ENCODE data around the gene CBL. TPM values are rescaled to one million over a fixed set of nuclear protein-coding genes. Genes with fewer than 3 reads are reported as not detected.
"Not testable (repeated sequence)": the region's sequence is repeated elsewhere in the genome, so short reads cannot be mapped to it uniquely, and the experiment has no call there.

CBL gene
- total and polyA plus RNA-seq, 3 donors from 2014 or later: 58.5 to 65.7 (median 59.3) TPM

- no peaks in the 10 kb centered on the region for H3K4me1 ChIP-seq
- WGBS, 2 donors: 83 to 86% methylated on average over 1 to 8 of the region's 8 CpGs
- no peaks in the 10 kb centered on the region for H3K27me3 ChIP-seq
- no peak overlapping the region for H3K4me3 ChIP-seq
- no peaks in the 10 kb centered on the region for H3K9me3 ChIP-seq
- intact Hi-C loops (cut with DNase I; ENCODE audit: low total_unique reads): no loop called here
- H3K27ac ChIP-seq: no peak overlapping the region
- TF ChIP-seq CTCF (IDR thresholded peaks at IDR 0.05): no peak
- TF ChIP-seq POLR2A (IDR thresholded peaks at IDR 0.05): no peak
- no peaks in the 10 kb centered on the region for H3K36me3 ChIP-seq (ENCODE audit: low read depth, missing control alignments)
- no peak for DNase-seq
Observed at GRCh38 chr11:119161871-119162270, 44.3 kb upstream of the CBL start.

- peaks cover 6% of the 10 kb centered on the region for H3K4me1 ChIP-seq
- no peak overlapping the region for H3K27ac ChIP-seq
- no peak for TF ChIP-seq POLR2A (IDR thresholded peaks at IDR 0.05)
- no peak for TF ChIP-seq CTCF (IDR thresholded peaks at IDR 0.05)
- intact Hi-C loops (cut with DNase I; ENCODE audit: low total_unique reads): no loop called here
- H3K27me3 ChIP-seq: no peaks in the 10 kb centered on the region
- 83 to 85% methylated on average over 8 of the region's 8 CpGs for WGBS, 2 donors
- no peaks in the 10 kb centered on the region for H3K9me3 ChIP-seq
- no peak overlapping the region for H3K4me3 ChIP-seq
- no peaks in the 10 kb centered on the region for H3K36me3 ChIP-seq (ENCODE audit: low read depth, missing control alignments)
- DNase-seq: no peak
Observed at GRCh38 chr11:119166368-119167076, 39.6 kb upstream of the CBL start.

GRCh38 chr11:119167077-119167458 lies 39.1 kb upstream of the CBL start:
- H3K4me3 ChIP-seq; H3K36me3 ChIP-seq (ENCODE audit: low read depth, missing control alignments); DNase-seq; H3K27ac ChIP-seq; H3K4me1 ChIP-seq; intact Hi-C loops (cut with DNase I; ENCODE audit: low total_unique reads); H3K27me3 ChIP-seq; H3K9me3 ChIP-seq: not testable (repeated sequence)
- 91 to 94% methylated on average over 10 of the region's 10 CpGs for WGBS, 2 donors

DNA sequence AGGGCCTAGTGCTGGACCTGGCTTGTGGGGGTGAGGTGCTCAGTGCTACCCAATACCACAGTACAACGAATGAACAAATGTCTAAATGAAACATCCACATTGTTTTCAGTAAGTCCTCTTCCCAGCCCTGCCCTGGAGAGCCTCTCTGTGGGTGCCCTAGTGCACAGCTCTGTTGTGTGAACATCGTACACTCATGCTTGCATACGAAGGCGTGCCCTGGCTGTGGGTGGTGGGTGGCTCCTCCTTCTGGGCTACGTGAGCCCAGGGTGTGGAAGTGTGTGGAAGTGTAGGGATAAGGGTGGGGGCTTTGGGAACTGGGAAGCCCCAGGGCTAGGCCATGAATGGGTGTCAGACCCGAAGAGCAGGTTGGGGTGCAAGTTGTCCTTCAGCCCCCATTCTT lies 38.2 kb upstream of the CBL start:
- peaks cover 6% of the 10 kb centered on the region for H3K4me1 ChIP-seq
- no peaks in the 10 kb centered on the region for H3K27me3 ChIP-seq
- no peak overlapping the region for H3K27ac ChIP-seq
- no peak overlapping the region for H3K4me3 ChIP-seq
- intact Hi-C loops (cut with DNase I; ENCODE audit: low total_unique reads): no loop called here
- 60 to 71% methylated on average over 6 of the region's 6 CpGs for whole genome bisulfite sequencing, 2 donors
- no peak for DNase-seq
- no peaks in the 10 kb centered on the region for H3K36me3 ChIP-seq (ENCODE audit: low read depth, missing control alignments)
- no peaks in the 10 kb centered on the region for H3K9me3 ChIP-seq
- TF ChIP-seq POLR2A (IDR thresholded peaks at IDR 0.05): no peak
- no peak for TF ChIP-seq CTCF (IDR thresholded peaks at IDR 0.05)

GRCh38 chr11:119168471-119169281 lies 37.5 kb upstream of the CBL start, which contains the start of gene NLRX1:
NLRX1 (plus strand) TSS chr11:119168725; CDS start chr11:119171404, 2,679 bp downstream.
- Histone ChIP-seq H3K4me1 (peaks cover 6% of the 10 kb centered on the region), H3K27ac (peak within 1 kb of the TSS; percentile 61 to 81), H3K9me3 (no peaks in the 10 kb centered on the region), H3K4me3 (peak within 1 kb of the TSS; percentile 76 to 80), H3K27me3 (no peaks in the 10 kb centered on the region), H3K36me3 (ENCODE audit: low read depth, missing control alignments) (no peaks in the 10 kb centered on the region)
- intact Hi-C loops (cut with DNase I; ENCODE audit: low total_unique reads): no loop called here
- peak; percentile 55 to 78 (median 75) for TF ChIP-seq CTCF (IDR thresholded peaks at IDR 0.05)
- no peak for TF ChIP-seq POLR2A (IDR thresholded peaks at IDR 0.05)
- peak; percentile 87 for DNase-seq
- WGBS, 2 donors: 4 to 40% methylated on average over 3 to 49 of the region's 63 CpGs
